SK-N-SH (cell line): ENCODE data around the gene RPAP2. TPM values are rescaled to one million over a fixed set of nuclear protein-coding genes. Genes with fewer than 3 reads are reported as not detected.

ENCODE experiments used
- CTCF ChIA-PET: fragments of 300-600, 350-600 bp; formaldehyde crosslinking; extraction: SDS; loops from one replicate; lab custom pipeline; 2021; lab: Yijun Ruan, JAX
- POLR2A ChIA-PET: fragments of 350-600 bp; sonication (Branson Sonifier 250); formaldehyde crosslinking; extraction: SDS; loops from one replicate; lab custom pipeline; 2020; ENCODE audit warnings: antibody characterized with exemption, inconsistent platforms; lab: Yijun Ruan, JAX
- DNase-seq: peaks from one replicate; pipeline ENCODE4 v3.0.0; 2012
- H2AFZ ChIP-seq: fragments of 200-600 bp; sonication (generic); 2 replicates; pipeline ENCODE4 v1.8.1; 2016; ENCODE audit warnings: antibody characterized with exemption, mild to moderate bottlenecking, low read depth
- H3F3A ChIP-seq: fragments of 200-600 bp; sonication (generic); replicated peaks from 2 replicates; pipeline ENCODE3; 2016; ENCODE audit warnings: antibody characterized with exemption, mild to moderate bottlenecking; ENCODE audit not compliant: insufficient read depth
- H3K27ac ChIP-seq, 2 experiments: fragments of 200-500 bp in 1 of 2; fragments of 200-600 bp in 1 of 2; sonication (Bioruptor generic) in 1 of 2; sonication (generic), shearing (Covaris generic) in 1 of 2; 2 replicates each; pipeline versions ENCODE4 v1.5.1 to v1.6.1; 2014 to 2016; ENCODE audit warnings: low read depth in 2 of 2, inconsistent platforms in 1 of 2, low read length in 1 of 2, mild to moderate bottlenecking in 1 of 2, mixed read lengths in 1 of 2
- H3K27me3 ChIP-seq: fragments of 200-600 bp; sonication (generic), shearing (Covaris generic); 2 replicates; pipeline ENCODE4 v1.6.1; 2016; ENCODE audit warnings: mixed run types; ENCODE audit not compliant: insufficient read depth
- H3K36me3 ChIP-seq, 2 experiments: fragments of 200-500 bp in 1 of 2; fragments of 200-600 bp in 1 of 2; sonication (Bioruptor generic) in 1 of 2; sonication (generic) in 1 of 2; replicated peaks in 1 of 2; 2 replicates each; pipeline versions ENCODE3 to v1.5.1; 2014 to 2016; ENCODE audit warnings: low read length in 1 of 2, mild to moderate bottlenecking in 1 of 2; ENCODE audit not compliant: insufficient read depth in 2 of 2, control insufficient read depth in 1 of 2
- H3K4me1 ChIP-seq, 2 experiments: fragments of 200-500 bp in 1 of 2; fragments of 200-600 bp in 1 of 2; sonication (Bioruptor generic) in 1 of 2; sonication (generic), shearing (Covaris generic) in 1 of 2; 2 replicates each; pipeline versions ENCODE4 v1.5.1 to v1.6.1; 2014 to 2016; ENCODE audit warnings: low read depth in 1 of 2, low read length in 1 of 2, mixed run types in 1 of 2; ENCODE audit not compliant: insufficient read depth in 2 of 2, control insufficient read depth in 1 of 2
- H3K4me2 ChIP-seq: fragments of 200-600 bp; sonication (generic), shearing (Covaris generic); 2 replicates; pipeline ENCODE4 v1.6.1; 2017; ENCODE audit warnings: mixed run types
- H3K4me3 ChIP-seq, 2 experiments: fragments of 200-500 bp in 1 of 2; fragments of 200-600 bp in 1 of 2; sonication (Bioruptor generic) in 1 of 2; sonication (generic), shearing (Covaris generic) in 1 of 2; 2 replicates each; pipeline versions ENCODE4 v1.5.1 to v1.8.1; 2014 to 2016; ENCODE audit warnings: low read depth in 2 of 2, inconsistent platforms in 1 of 2, low read length in 1 of 2, mild to moderate bottlenecking in 1 of 2, mixed read lengths in 1 of 2, moderate library complexity in 1 of 2
- H3K79me2 ChIP-seq: fragments of 200-600 bp; sonication (generic); 2 replicates; pipeline ENCODE4 v1.8.1; 2017; ENCODE audit warnings: mild to moderate bottlenecking; ENCODE audit not compliant: insufficient read depth
- H3K9ac ChIP-seq: fragments of 200-600 bp; sonication (generic); 2 replicates; pipeline ENCODE4 v1.6.1; 2017; ENCODE audit warnings: mixed run types
- H3K9me2 ChIP-seq: fragments of 200-600 bp; sonication (generic); 2 replicates; pipeline ENCODE4 v1.6.1; 2017; ENCODE audit warnings: mixed run types
- H3K9me3 ChIP-seq: fragments of 200-600 bp; sonication (generic); 2 replicates; pipeline ENCODE4 v1.6.1; 2017; ENCODE audit warnings: mixed run types, mild to moderate bottlenecking, moderate library complexity
- H4K20me1 ChIP-seq: fragments of 200-600 bp; sonication (generic); 2 replicates; pipeline ENCODE4 v1.6.1; 2017; ENCODE audit warnings: mild to moderate bottlenecking, mixed run types; ENCODE audit not compliant: insufficient read depth
- CTCF ChIP-seq: fragments of 200-600 bp; sonication (generic); IDR thresholded peaks from 2 replicates; pipeline ENCODE4 v1.6.1; 2017; ENCODE audit warnings: antibody characterized with exemption, mild to moderate bottlenecking, moderate library complexity
- ELF1 ChIP-seq: IDR thresholded peaks from 2 replicates; pipeline ENCODE4 v1.4.0; 2012
- EP300 ChIP-seq, 2 experiments: IDR thresholded peaks; 2 replicates each; pipeline versions ENCODE4 v1.4.0 to v1.6.1; 2012; ENCODE audit warnings: borderline replicate concordance in 1 of 2, low read depth in 1 of 2, low read length in 1 of 2
- EZH2phosphoT487 ChIP-seq: fragments of 200-600 bp; sonication (generic); IDR thresholded peaks from 2 replicates; pipeline ENCODE4 v1.6.1; 2017; ENCODE audit warnings: low read depth, mixed run types, mild to moderate bottlenecking, antibody characterized with exemption, moderate library complexity, borderline replicate concordance
- JUND ChIP-seq: IDR thresholded peaks from 2 replicates; pipeline ENCODE4 v1.4.0; 2012
- MXI1 ChIP-seq: IDR thresholded peaks from 2 replicates; pipeline ENCODE4 v1.6.1; 2012; ENCODE audit warnings: mild to moderate bottlenecking, low read depth, low read length, improper control_type of control experiment
- NFIC ChIP-seq: IDR thresholded peaks from 2 replicates; pipeline ENCODE4 v1.4.0; 2012; ENCODE audit warnings: borderline replicate concordance
- NRF1 ChIP-seq: IDR thresholded peaks from 2 replicates; pipeline ENCODE4 v1.6.1; 2012; ENCODE audit warnings: low read depth, mild to moderate bottlenecking, low read length
- PBX3 ChIP-seq: IDR thresholded peaks from 2 replicates; pipeline ENCODE4; 2012
- POLR2AphosphoS5 ChIP-seq: IDR thresholded peaks from 2 replicates; pipeline ENCODE4 v1.6.1; 2012; ENCODE audit warnings: low read depth, low read length
- RAD21 ChIP-seq: IDR thresholded peaks from 2 replicates; pipeline ENCODE4 v1.6.1; 2012; ENCODE audit warnings: mild to moderate bottlenecking, low read length
- RCOR1 ChIP-seq: fragments of 150-350 bp; IDR thresholded peaks from 2 replicates; pipeline ENCODE4 v1.6.1; 2017; ENCODE audit warnings: antibody characterized with exemption, low read length
- RFX5 ChIP-seq: IDR thresholded peaks from 2 replicates; pipeline ENCODE4 v1.6.1; 2012; ENCODE audit warnings: mild to moderate bottlenecking, improper control_type of control experiment, low read length
- RXRA ChIP-seq: IDR thresholded peaks from 2 replicates; pipeline ENCODE4 v1.4.0; 2012; ENCODE audit warnings: low read depth, mild to moderate bottlenecking, borderline replicate concordance
- TAF1 ChIP-seq: IDR thresholded peaks from 2 replicates; pipeline ENCODE4 v1.6.1; 2012; ENCODE audit warnings: low read depth, mild to moderate bottlenecking, low read length, moderate library complexity, borderline replicate concordance
- USF1 ChIP-seq: IDR thresholded peaks from 2 replicates; pipeline ENCODE4 v1.4.0; 2012; ENCODE audit warnings: low read depth, borderline replicate concordance
- YY1 ChIP-seq: IDR thresholded peaks from 2 replicates; pipeline ENCODE4 v1.4.0; 2012; ENCODE audit warnings: low read depth, mild to moderate bottlenecking
- ZBTB33 ChIP-seq: IDR thresholded peaks from 2 replicates; pipeline ENCODE4 v1.4.0; 2012; ENCODE audit warnings: low read depth, borderline replicate concordance
- WGBS: methylation state at CpG from one replicate; pipeline ENCODE4 v1.1.6; 2017; ENCODE audit warnings: low lambda C conversion rate; 5-methylcytosine and 5-hydroxymethylcytosine counted together
- polyA plus RNA-seq, 3 experiments: library from polyadenylated mRNA; depleted of rRNA; stranded (reverse); fragments of >200 nt; gene quantifications; 2 replicates each; pipeline ENCODE4 v1.2.3, GENCODE V29; 2012

Gene RPAP2
- polyA plus RNA-seq, 1 of the 3 experiments (the other 2 are of a cell fraction), result 3.4 TPM

- Histone ChIP-seq H3F3A (no peaks in the 10 kb centered on the region), H3K9me2 (no peaks in the 10 kb centered on the region), H3K4me1 (no peaks in the 10 kb centered on the region; a peak in 1 of 4 replicates), H3K36me3 (peaks cover 3 to 4% of the 10 kb centered on the region in 2 experiments), H3K27me3 (no peaks in the 10 kb centered on the region), H3K79me2 (no peaks in the 10 kb centered on the region), H2AFZ (no peak overlapping the region), H3K4me2 (no peak overlapping the region), H3K27ac (no peak overlapping the region), H3K4me3 (no peak overlapping the region), H4K20me1 (no peaks in the 10 kb centered on the region), H3K9ac (no peak overlapping the region), H3K9me3 (no peaks in the 10 kb centered on the region)
- CTCF ChIA-PET, result no interaction called here
- 95% methylated on average over 2 of the region's 2 CpGs for WGBS
- POLR2A ChIA-PET, result no interaction called here
- no peak for DNase-seq
- no peak for TF ChIP-seq NFIC
- no peak for TF ChIP-seq USF1
- no peak for TF ChIP-seq ELF1
- no peak for TF ChIP-seq EZH2phosphoT487
- TF ChIP-seq RFX5, result no peak
- TF ChIP-seq CTCF, result no peak
- TF ChIP-seq NRF1, result no peak
- no peak for TF ChIP-seq EP300 (IDR thresholded peaks at IDR 0.05; ENCODE audit: borderline replicate concordance in 1 of 2, low read depth in 1 of 2, low read length in 1 of 2)
- no peak for TF ChIP-seq YY1
- no peak for TF ChIP-seq RAD21
- no peak for TF ChIP-seq POLR2AphosphoS5
- TF ChIP-seq PBX3, result no peak
- TF ChIP-seq RCOR1, result no peak
- no peak for TF ChIP-seq MXI1
- TF ChIP-seq JUND, result no peak
- TF ChIP-seq RXRA, result no peak
- no peak for TF ChIP-seq TAF1
- no peak for TF ChIP-seq ZBTB33
Observed at GRCh38 chr1:92374223-92374622, 75.4 kb downstream of the RPAP2 start.
